Colonic mucosa (tissue), 4 donors: ENCODE data around the gene PHACTR1. TPM values are rescaled to one million over a fixed set of nuclear protein-coding genes. Genes with fewer than 3 reads are reported as not detected.

Experiments
- DNase-seq: peaks from one replicate; pipeline ENCODE4 v3.0.0-alpha.2; 2020
- H3K27ac ChIP-seq: fragments of 200-600 bp; one replicate; pipeline ENCODE4 v1.8.0; 2021
- H3K27me3 ChIP-seq: fragments of 200-600 bp; one replicate; pipeline ENCODE4 v1.8.0; 2021
- H3K36me3 ChIP-seq: fragments of 200-600 bp; one replicate; pipeline ENCODE4 v1.8.0; 2021
- H3K4me1 ChIP-seq: fragments of 200-600 bp; one replicate; pipeline ENCODE4 v1.8.0; 2021; ENCODE audit warnings: mild to moderate bottlenecking
- H3K4me3 ChIP-seq: fragments of 200-600 bp; one replicate; pipeline ENCODE4 v1.8.0; 2021
- H3K9ac ChIP-seq, 2 donors: one replicate each; pipeline ENCODE4 v1.7.0; 2013; ENCODE audit warnings: control low read depth in 2 of 2, low read depth in 2 of 2, low read length in 2 of 2
- H3K9me3 ChIP-seq: fragments of 200-600 bp; one replicate; pipeline ENCODE4 v1.8.0; 2021
- CTCF ChIP-seq: fragments of 200-600 bp; IDR thresholded peaks from one replicate; pipeline ENCODE4 v1.8.0; 2022; ENCODE audit warnings: antibody characterized with exemption, mild to moderate bottlenecking
- intact Hi-C: fragments of 100-400 bp; cut with DNase I; formaldehyde crosslinking; loops from one replicate; pipeline ENCODE4 v1.14.1; 2022
- total RNA-seq, 2 donors: library from RNA; stranded (reverse); fragmentation: NEBNext Ultra II Directional in 1 of 2; extraction: Animal tissue kit (Norgen Biotek cat#: 25700) in 1 of 2; gene quantifications; one replicate each; pipeline ENCODE4 v1.2.1, GENCODE V29; 2021
- donor health status: healthy.
- donor health status: DM: no; HTN: no; CAD: no.
- donor health status: DM: no; HTN: no; CAD: no.

PHACTR1 gene
- total RNA-seq, 2 donors from 2014 or later: 1.7 to 2.2 TPM

GRCh38 chr6:13303668-13304017 is 587.1 kb downstream of the PHACTR1 start:
- no peaks in the 10 kb centered on the region for H3K36me3 ChIP-seq
- DNase-seq: peak; percentile 81
- TF ChIP-seq CTCF: no peak
- peaks cover 10% of the 10 kb centered on the region for H3K4me1 ChIP-seq
- H3K9me3 ChIP-seq: no peaks in the 10 kb centered on the region
- no peaks in the 10 kb centered on the region for H3K27me3 ChIP-seq
- H3K4me3 ChIP-seq: no peak overlapping the region
- intact Hi-C loops: no loop called here
- peak overlapping the region in 1 of 2 donors; percentile 62 for H3K9ac ChIP-seq
- peak overlapping the region; percentile 76 for H3K27ac ChIP-seq

- H3K9me3 ChIP-seq: no peaks in the 10 kb centered on the region
- no peak for TF ChIP-seq CTCF
- H3K4me3 ChIP-seq: no peak overlapping the region
- DNase-seq: no peak
- intact Hi-C loops: no loop called here
- peaks cover 10% of the 10 kb centered on the region for H3K4me1 ChIP-seq
- H3K27ac ChIP-seq: peak overlapping the region; percentile 76
- H3K9ac ChIP-seq: peak overlapping the region in 1 of 2 donors; percentile 62
- H3K36me3 ChIP-seq: no peaks in the 10 kb centered on the region
- no peaks in the 10 kb centered on the region for H3K27me3 ChIP-seq
These were observed 587.5 kb downstream of the PHACTR1 start for GRCh38 chr6:13304101-13304500.

GRCh38 chr6:13304580-13305260 is 588.2 kb downstream of the PHACTR1 start:
- Histone ChIP-seq H3K4me3 (no peak overlapping the region), H3K36me3 (no peaks in the 10 kb centered on the region), H3K9ac (no peak overlapping the region), H3K4me1 (peaks cover 10% of the 10 kb centered on the region), H3K27ac (no peak overlapping the region), H3K27me3 (no peaks in the 10 kb centered on the region), H3K9me3 (no peaks in the 10 kb centered on the region)
- DNase-seq: no peak
- no peak for TF ChIP-seq CTCF
- intact Hi-C loops: no loop called here

- DNase-seq: no peak
- Histone ChIP-seq H3K36me3 (no peaks in the 10 kb centered on the region), H3K4me1 (peaks cover 10% of the 10 kb centered on the region), H3K9ac (no peak overlapping the region), H3K27me3 (no peaks in the 10 kb centered on the region), H3K9me3 (no peaks in the 10 kb centered on the region), H3K4me3 (no peak overlapping the region), H3K27ac (no peak overlapping the region)
- no peak for TF ChIP-seq CTCF
- intact Hi-C loops: no loop called here
These were observed 588.7 kb downstream of the PHACTR1 start for GRCh38 chr6:13305288-13305687.

- intact Hi-C loops: no loop called here
- Histone ChIP-seq H3K4me3 (no peak overlapping the region), H3K4me1 (peaks cover 10% of the 10 kb centered on the region), H3K27me3 (no peaks in the 10 kb centered on the region), H3K9me3 (no peaks in the 10 kb centered on the region), H3K36me3 (no peaks in the 10 kb centered on the region), H3K9ac (no peak overlapping the region), H3K27ac (no peak overlapping the region)
- no peak for TF ChIP-seq CTCF
- no peak for DNase-seq
These were observed 589.2 kb downstream of the PHACTR1 start for GRCh38 chr6:13305791-13306190.
